GM12865 (cell line): ENCODE results near the gene B4GALT4.
"Not testable (repeated sequence)": the region's sequence is repeated elsewhere in the genome, so short reads cannot be mapped to it uniquely, and the experiment has no call there.

ENCODE experiments used
- DNase-seq: peaks from one replicate; pipeline ENCODE4 v3.0.0; 2010; ENCODE audit warnings: low read depth
- H3K4me3 ChIP-seq: 2 replicates; pipeline ENCODE4 v1.5.1; 2011; ENCODE audit warnings: mild to moderate bottlenecking, low read depth, low read length, control low read depth
- CTCF ChIP-seq: IDR thresholded peaks from 2 replicates; pipeline ENCODE4 v1.5.1; 2011; ENCODE audit warnings: low read length, control low read depth, low read depth, inconsistent platforms; ENCODE audit not compliant: insufficient read depth; ENCODE audit errors: missing control alignments

B4GALT4 gene, protein sequence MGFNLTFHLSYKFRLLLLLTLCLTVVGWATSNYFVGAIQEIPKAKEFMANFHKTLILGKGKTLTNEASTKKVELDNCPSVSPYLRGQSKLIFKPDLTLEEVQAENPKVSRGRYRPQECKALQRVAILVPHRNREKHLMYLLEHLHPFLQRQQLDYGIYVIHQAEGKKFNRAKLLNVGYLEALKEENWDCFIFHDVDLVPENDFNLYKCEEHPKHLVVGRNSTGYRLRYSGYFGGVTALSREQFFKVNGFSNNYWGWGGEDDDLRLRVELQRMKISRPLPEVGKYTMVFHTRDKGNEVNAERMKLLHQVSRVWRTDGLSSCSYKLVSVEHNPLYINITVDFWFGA

GRCh38 chr3:119240591-119241434 lies at the start of gene B4GALT4:
Gene B4GALT4, minus strand, starts transcription at chr3:119240878. Its CDS starts 10,779 bp downstream, at chr3:119230099.
- peak within 1 kb of the TSS; percentile 80 for H3K4me3 ChIP-seq
- TF ChIP-seq CTCF = no peak
- DNase-seq = peak; percentile 93

DNA sequence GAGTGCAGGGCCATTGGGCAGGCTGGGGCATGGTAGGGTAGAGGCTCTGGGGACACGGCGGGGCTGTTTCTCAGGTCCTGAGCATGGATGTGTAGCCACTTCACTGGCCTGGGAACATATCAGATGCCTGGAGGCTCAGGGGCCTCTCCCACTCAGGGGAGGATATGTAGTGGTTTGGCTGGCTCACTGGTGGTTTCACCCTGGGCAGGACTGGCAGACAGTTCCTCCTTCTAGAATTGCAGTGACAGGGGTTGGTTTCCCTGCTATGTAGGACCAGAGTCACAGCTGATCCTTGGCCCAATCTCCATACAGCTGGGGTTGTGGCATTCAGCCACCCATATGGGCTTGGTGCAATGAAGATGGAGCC lies 48.7 kb upstream of the B4GALT4 start:
- DNase-seq = no peak
- no peak for TF ChIP-seq CTCF

GRCh38 chr3:119288669-119289403 lies 48.2 kb upstream of the B4GALT4 start:
- H3K4me3 ChIP-seq = no peak overlapping the region
- DNase-seq = no peak
- no peak for TF ChIP-seq CTCF

More for the DNA sequence above, 48.7 kb upstream of the B4GALT4 start:
- H3K4me3 ChIP-seq = no peak overlapping the region

DNA sequence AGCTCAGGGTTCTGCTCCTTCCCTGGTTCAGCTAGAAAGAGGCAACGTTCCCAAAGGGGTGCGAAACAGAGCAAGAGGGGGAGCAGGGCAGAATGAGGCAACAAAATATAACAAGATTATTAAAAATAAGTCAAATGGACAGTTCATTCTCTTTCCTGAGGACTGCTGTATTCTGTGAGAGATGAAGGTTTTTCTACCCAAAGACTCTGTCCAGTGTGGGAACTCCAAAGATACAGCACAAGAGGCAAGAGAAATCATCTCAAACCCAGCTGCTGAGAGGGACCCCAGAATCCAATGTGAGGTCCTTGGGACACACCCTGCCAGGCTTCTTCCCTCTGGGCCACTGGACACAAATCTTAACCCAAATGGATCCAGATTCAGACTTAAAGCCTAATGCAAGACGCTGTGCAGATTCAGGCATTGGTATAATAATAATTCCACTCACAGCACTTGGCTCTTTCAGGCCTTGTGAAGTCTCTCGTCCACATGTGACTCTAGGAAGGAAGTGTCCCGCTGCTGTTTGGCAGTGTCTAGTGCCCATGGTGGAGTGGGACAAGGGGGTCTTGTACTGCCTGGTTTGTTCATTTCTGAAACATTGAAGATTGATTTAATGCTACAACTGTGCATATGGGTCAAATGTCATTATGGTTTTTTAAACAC lies 39.0 kb upstream of the B4GALT4 start:
- TF ChIP-seq CTCF = no peak
- no peak overlapping the region for H3K4me3 ChIP-seq
- no peak for DNase-seq

- no peak for TF ChIP-seq CTCF
- DNase-seq = no peak
- no peak overlapping the region for H3K4me3 ChIP-seq
Measured at GRCh38 chr3:119279101-119279554, 38.5 kb upstream of the B4GALT4 start.

GRCh38 chr3:119276680-119277079 lies 36.0 kb upstream of the B4GALT4 start:
- DNase-seq = no peak
- no peak overlapping the region for H3K4me3 ChIP-seq
- no peak for TF ChIP-seq CTCF

DNA sequence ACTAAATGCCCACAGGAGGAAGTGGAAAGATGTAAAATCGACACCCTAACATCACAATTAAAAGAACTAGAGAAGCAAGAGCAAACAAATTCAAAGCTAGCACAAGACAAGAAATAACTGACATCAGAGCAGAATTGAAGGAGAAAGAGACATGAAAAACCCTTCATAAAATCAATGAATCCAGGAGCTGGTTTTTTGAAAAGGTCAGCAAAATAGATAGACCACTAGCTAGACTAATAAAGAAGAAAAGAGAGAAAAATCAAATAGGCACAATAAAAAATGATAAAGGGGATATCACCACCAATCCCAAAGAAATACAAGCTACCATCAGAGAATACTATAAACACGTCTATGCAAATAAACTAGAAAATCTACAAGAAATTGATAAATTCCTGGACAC lies 29.5 kb upstream of the B4GALT4 start:
- not testable (repeated sequence) for DNase-seq, H3K4me3 ChIP-seq
